NOMO-1 treated with DMSO at 0.1 percent for 48 hours (cell line): ENCODE measurements around the gene ABHD13.
"Not testable (repeated sequence)": the region's sequence is repeated elsewhere in the genome, so short reads cannot be mapped to it uniquely, and the experiment has no call there.

ENCODE experiments used
- DNase-seq: peaks from one replicate; lab custom pipeline; 2025; ENCODE audit not compliant: unreplicated experiment; lab: John Stamatoyannopoulos, UW

The ABHD13 gene

GRCh38 chr13:108218044-108218974 lies at the start of gene ABHD13:
Gene ABHD13, plus strand, starts transcription at chr13:108218392. Its CDS starts 10,827 bp downstream, at chr13:108229219.
- DNase-seq = peak; percentile 87

GRCh38 chr13:108168929-108169328 lies 49.3 kb upstream of the ABHD13 start:
- no peak for DNase-seq

DNA sequence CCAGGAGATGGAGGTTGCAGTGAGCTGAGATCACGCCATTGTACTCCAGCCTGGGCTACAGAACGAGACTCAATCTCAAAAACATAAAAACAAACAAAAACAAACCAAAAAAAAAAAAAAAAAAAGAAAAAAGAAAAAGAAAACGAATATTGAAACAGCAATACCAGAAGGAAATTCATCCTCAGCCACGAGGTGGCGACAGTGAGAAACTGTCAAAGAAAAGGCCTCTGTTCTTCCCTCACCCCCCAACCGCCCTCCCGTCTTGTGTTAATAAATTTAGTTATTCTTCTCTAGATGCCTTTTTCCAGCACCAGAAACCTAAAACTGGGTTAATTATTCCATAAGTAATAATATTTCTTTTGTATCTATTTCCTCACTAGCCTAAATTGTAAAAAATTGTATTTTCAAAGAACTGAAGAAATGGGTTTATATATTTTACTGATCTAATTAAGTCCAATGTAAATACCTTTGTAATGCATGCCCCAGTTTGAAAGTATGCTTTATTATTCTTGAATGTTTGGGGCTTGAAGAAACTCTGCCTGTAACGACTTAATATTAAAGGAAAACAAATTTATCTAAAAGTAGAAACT lies 41.4 kb upstream of the ABHD13 start:
- no peak for DNase-seq

DNA sequence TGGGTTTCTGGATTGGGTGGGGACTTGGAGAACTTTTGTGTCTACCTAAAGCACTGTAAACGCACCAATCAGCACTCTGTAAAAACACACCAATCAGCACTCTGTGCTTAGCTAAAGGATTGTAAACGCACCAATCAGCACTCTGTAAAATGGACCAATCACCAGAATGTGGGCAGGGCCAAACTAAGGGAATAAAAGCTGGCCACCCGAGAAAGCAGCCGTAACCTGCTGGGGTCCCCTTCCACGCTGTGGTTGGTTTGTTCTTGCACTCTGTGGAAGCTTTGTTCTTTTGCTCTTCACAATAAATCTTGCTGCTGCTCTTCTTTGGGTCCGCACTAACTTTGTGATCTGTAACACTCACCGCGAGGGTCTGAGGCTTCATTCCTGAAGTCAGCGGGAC lies 40.1 kb upstream of the ABHD13 start:
- no peak for DNase-seq

GRCh38 chr13:108182652-108183051 lies 35.5 kb upstream of the ABHD13 start:
- DNase-seq = no peak

GRCh38 chr13:108185223-108185622 lies 33.0 kb upstream of the ABHD13 start:
- DNase-seq = no peak

- no peak for DNase-seq
Observed at GRCh38 chr13:108188260-108188659, 29.9 kb upstream of the ABHD13 start.

- no peak for DNase-seq
Observed at GRCh38 chr13:108190897-108191296, 27.3 kb upstream of the ABHD13 start.

- no peak for DNase-seq
Observed at GRCh38 chr13:108193806-108194205, 24.4 kb upstream of the ABHD13 start.

GRCh38 chr13:108194435-108194936 lies 23.7 kb upstream of the ABHD13 start:
- DNase-seq = no peak

- DNase-seq = no peak
Observed at GRCh38 chr13:108195146-108195545, 23.0 kb upstream of the ABHD13 start.

DNA sequence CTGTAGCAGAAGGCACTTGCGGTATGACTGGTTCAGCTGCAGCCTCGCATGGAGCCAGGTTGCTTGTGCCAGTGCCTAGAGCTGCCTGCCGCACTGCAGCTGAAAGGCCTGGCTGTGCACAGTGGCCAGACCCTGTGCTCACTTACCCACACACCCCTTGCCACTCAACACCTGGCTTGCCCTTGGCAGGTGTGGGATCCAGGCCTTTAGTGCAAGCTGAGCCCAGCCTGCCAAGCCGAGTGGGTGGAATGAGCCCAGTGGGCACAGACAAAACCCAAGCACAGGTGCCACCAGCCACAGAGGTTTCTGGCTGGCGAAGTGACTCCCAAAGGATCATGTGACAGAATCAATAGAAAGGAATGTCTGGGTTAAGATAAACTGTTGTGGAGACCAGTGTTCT lies 22.3 kb upstream of the ABHD13 start:
- no peak for DNase-seq

GRCh38 chr13:108200781-108201398 lies 17.3 kb upstream of the ABHD13 start:
- DNase-seq = no peak

GRCh38 chr13:108210551-108210950 lies 7.6 kb upstream of the ABHD13 start:
- no peak for DNase-seq

DNA sequence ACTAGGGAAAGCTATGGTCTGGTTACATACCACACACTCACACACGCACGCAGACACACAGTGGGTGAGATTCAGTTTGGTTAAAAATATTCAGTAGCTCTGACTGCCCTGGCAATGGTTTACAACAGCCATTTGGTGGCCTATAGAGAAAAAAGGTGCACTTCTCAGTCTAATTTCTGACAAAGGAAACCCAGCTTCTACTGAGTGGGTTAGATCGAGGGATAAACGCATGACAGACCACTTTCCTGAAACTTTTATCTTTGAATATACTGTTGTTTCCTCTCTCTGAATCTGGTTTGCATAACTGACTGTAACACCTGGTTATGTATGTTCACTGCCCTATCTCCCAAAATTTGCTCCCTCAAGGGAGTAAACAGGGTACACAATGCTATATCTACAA lies 5.3 kb upstream of the ABHD13 start:
- no peak for DNase-seq

DNA sequence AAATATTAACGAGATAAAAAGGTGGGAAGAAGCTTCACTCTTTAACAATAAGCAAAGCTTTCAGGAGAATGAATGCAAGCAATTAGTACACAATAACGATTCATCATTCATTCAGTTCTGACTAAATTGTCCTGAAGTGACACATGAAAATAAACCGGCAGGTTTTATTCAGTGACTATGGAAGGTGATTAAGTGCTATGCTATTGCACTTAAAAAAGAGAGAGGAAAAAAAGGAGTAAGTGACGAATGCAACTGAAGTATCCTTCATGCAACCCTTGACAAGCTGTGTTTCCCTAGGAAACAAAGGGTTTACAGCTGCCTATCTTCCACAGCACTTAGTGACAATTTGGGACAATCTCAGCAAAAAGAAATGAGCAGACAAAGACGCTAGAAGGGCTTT lies 4.2 kb upstream of the ABHD13 start:
- DNase-seq = no peak

- no peak for DNase-seq
Observed at GRCh38 chr13:108214441-108215271, 3.5 kb upstream of the ABHD13 start.

DNA sequence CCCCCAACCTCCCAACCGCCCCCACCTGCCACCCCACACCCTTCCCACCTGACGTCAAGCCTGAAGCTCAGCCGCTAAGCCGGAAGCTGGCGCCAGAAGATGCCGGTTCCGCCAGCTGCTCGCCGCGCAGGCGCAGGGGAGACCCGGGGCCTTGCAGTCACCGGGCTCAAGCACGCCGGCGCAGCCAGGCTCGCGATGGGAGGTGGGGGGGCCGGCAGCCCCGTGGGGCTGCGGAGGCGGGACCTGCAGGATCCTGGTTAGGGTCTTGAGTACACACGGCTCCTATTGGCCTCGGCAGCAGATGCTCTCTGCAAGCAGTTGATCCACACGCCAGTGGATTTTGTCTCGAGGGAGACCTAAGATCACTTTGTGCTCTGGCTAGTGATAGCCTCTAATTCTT lies 2.8 kb upstream of the ABHD13 start, which contains the start of gene LIG4:
Gene LIG4 (minus strand): TSS at position 101 of the 400 bp plus-strand sequence. CDS start 4,268 bp downstream, outside the sequence.
- DNase-seq = peak; percentile 77

GRCh38 chr13:108217307-108218043 lies 717 bp upstream of the ABHD13 start:
- not testable (repeated sequence) for DNase-seq

DNA sequence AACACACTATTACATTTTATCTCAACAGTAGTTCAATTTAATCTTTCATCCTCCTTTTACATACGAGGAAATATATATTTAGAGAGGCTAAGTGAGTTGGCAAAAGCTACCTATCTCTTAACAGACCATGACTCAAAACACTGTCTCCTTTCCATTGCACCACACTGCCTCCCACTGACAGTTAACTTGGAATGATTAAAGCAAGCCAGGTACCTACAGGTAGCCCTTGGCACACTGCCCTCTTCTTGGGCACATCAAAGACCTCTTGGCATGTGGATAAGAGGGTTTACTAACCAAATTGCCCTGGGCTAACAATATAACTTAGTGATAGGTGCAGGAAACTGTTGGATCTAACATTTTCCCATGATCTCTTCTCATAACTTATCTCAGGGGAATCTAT lies 1.8 kb downstream of the ABHD13 start:
- DNase-seq = no peak
